Stimulated activated CD8-positive, alpha-beta memory T cell treated with anti-CD3 and anti-CD28 coated beads, Interleukin-7, amount 100 ng/mL, for 4 hours (primary cell): ENCODE measurements around the gene PITPNC1.

Experiments used
- DNase-seq, 2 donors: peaks; one replicate each; pipeline ENCODE4 v3.0.0-alpha.2; 2020; ENCODE audit warnings: low read depth in 2 of 2

The PITPNC1 gene

GRCh38 chr17:67546578-67547527, 169.8 kb downstream of the PITPNC1 start:
- DNase-seq = no peak

DNA sequence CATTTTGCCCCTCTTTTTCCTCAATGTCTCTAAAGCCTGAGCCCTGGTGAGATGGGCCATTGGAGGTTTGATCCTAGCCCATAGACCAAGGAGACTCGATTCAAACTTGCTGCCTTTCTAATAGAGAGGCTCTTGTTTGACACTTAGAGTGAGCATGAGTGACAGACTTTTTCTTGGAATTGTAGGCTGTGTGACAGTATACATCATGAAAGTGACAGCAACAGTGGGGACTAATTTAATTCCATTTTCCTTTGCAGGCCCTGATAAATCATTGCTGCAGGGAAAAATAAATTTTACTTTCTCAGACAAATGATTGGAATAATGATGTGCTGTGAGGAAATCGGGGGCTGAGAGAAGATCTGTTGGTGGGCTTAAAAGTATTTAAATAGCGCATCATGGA, 171.6 kb downstream of the PITPNC1 start:
- DNase-seq = no peak

GRCh38 chr17:67549820-67550219, 172.7 kb downstream of the PITPNC1 start:
- DNase-seq = no peak

- DNase-seq = no peak
Measured at GRCh38 chr17:67554634-67555033, 177.6 kb downstream of the PITPNC1 start.

GRCh38 chr17:67555855-67556254, 178.8 kb downstream of the PITPNC1 start:
- DNase-seq = no peak

DNA sequence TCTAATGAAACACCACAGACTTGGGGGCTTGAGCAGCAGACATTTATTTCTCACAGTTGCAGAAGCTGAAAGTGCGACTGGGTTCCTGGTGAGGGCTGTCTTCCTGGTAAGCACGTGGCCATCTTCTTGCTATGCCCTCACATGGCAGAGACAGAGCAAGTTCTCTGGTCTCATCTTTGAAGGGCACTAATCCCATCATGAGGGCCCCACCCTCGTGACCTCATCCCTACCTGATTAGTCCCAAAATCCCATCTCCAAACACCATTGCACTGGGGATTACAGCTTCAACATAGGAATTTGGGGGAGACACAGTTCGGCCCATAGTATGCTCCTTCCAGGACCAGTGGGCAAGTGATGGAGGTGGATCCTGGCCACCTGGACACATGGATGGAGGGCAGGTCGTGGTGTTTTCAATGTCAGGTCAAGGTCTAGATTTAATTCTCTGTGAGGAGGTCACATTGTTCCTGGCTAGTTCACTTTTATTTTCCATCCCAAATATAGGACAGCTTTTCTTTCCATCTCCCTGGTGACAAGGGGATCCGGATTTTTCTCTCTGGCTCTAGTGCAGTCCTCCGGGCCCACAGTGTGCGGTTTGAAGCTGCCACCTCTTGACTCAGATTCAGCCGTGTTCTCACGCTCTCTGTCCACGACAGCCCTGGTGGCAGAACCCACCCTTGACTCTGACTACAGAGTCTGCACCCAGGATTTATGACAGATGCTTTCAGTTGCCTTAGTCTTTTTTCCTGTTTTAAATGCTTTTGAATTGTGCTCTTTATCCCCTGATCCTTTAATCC, 180.2 kb downstream of the PITPNC1 start:
- DNase-seq = no peak

DNA sequence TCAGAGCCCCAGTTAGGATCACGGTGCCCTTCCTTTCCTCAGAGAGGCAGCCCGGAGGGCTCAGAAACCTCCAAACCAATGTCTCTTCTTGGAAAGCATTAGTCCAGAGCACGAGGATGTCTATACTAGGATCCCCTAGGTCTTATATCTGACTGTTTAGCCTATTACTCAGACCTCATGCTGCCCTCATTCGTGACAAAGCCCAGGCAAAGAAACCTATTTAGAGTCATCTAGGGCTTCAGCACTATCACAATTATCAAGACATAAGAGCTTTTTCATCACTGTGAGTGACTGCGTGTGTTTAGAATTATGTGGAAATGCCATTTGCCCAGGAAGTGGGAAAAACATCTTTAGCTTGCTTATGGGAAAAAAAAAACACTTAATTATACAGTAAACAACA, 180.8 kb downstream of the PITPNC1 start:
- no peak for DNase-seq

- no peak for DNase-seq
Measured at GRCh38 chr17:67558740-67559380, 181.8 kb downstream of the PITPNC1 start.

- DNase-seq = no peak
Measured at GRCh38 chr17:67559381-67559966, 182.4 kb downstream of the PITPNC1 start.

- no peak for DNase-seq
Measured at GRCh38 chr17:67562005-67562404, 184.9 kb downstream of the PITPNC1 start.

DNA sequence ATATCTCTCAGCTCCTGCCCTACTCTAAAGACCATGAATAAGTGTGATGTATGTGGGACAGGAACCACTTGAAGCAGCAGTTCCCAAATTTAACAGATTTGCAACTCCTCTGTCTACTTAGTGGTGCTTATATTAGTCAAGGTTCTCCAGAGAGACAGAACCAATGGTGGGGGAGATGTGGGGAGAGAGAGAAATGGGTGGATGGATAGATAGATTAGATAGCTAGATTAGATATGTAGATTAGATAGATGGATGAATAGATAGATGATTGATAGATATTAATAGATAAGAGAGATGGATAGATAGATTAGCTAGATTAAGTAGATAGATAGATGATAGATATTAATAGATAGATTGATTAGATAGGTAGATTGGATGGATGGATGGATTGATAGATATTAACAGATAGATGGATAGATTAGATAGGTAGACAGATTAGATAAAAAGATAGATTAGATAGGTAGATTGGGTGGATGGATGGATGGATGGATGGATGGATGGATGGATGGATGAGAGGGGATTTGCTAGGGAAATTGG, 186.7 kb downstream of the PITPNC1 start:
- DNase-seq = no peak

GRCh38 chr17:67565068-67565467, 188.0 kb downstream of the PITPNC1 start:
- no peak for DNase-seq

GRCh38 chr17:67566656-67567055, 189.6 kb downstream of the PITPNC1 start:
- no peak for DNase-seq

DNA sequence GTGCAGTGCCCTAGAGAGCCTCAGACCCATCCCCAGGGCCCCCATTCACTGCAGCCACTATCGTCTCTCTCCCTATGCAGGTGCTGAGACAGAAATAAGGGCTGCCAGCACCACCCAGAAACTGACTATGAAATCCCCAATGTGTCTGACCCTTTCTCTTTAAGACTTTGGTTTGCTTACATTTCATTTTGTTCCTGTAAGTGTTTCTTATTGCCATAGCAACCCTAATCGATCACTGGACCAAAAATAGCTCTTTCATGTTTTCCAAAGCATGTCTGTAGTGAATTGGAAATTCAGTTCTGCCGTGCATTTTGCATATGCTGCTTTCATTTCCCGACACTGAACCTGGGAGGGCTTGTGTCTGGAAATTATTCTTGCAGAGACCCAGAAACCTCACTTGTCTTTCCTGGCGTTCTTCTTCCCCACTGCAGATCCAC, 192.0 kb downstream of the PITPNC1 start:
- DNase-seq = no peak

DNA sequence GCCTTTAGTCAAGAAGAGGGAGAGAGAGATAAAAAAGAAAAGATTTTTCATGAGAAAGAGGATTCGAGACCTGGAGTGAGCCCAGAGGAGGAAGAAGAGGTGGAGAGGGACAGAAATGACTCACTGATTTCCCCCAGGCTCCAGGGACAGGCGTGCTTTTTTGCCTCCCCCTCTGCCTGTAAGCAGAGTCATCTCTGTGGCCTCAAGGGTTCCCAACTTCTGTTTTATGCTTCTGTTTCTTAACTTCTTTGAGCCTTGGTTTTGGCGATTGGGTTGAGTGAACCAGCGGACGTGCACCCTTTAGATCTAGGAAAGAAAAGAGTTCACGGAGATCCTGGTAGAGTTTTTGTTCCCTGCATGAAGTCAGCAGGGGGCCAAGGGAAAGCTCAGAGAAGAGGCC, 192.8 kb downstream of the PITPNC1 start:
- no peak for DNase-seq

GRCh38 chr17:67570797-67571196, 193.7 kb downstream of the PITPNC1 start:
- DNase-seq = no peak

- no peak for DNase-seq
Measured at GRCh38 chr17:67571478-67571877, 194.4 kb downstream of the PITPNC1 start.

DNA sequence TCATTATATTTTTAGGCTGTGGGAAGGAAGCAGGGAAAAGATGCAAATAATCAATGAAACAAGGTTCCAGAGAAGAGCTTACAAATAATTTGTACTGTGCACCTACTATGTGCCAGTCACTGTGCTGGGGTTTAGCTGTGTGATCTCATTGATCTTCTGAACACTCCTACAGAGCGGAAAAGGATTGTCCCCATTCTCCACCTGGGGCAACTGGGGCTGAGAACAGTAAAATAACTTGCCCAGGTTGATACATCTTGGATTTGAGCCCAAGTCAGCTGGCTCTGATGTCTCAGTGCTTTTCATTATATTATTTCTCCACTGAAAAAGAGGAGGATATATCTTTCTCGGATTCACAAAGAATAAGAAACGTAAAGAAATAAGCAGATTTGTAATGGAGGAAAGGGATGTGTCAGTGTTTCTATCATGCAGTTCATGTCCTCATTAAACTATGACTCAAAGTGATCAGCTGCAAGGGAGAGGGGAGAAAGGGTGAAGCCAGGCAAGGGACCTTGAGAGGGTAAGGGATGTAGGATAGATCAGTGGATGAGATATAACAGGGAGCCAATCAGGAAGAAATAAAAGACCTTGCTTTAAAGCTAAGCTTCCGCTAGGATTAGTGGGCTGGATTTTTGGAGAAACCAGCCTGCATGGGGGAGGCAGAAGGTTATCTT, 197.0 kb downstream of the PITPNC1 start:
- no peak for DNase-seq

GRCh38 chr17:67574658-67575293, 197.7 kb downstream of the PITPNC1 start:
- no peak for DNase-seq

DNA sequence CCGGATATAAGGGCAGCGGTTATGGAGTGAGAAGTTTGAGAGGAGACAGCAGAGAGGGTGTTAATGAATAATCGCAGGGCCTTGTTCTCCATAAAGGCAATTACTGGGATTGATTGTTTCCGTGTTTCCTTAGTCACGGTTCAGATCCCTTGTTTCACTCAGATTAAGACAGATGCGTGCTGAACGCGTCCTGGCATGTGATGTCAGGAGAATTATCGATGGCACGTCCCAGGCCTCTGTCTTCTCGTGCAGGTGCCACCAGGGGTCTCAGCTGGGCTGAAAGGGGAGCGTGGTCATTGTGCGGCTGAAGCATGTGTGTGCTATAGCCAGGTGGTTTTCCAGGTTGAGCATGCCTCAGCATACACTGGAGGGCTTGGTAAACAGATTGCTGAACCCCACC, 198.2 kb downstream of the PITPNC1 start:
- no peak for DNase-seq
